Retinal pigment epithelial cell (primary cell): ENCODE measurements around the gene DNM2.

Experiments
- DNase-seq: peaks from one replicate; pipeline ENCODE4 v3.0.0-alpha.2; 2010; ENCODE audit warnings: low read depth
- H3K4me3 ChIP-seq: 2 replicates; pipeline ENCODE4 v1.5.1; 2011; ENCODE audit warnings: mild to moderate bottlenecking, low read length, control low read depth, moderate library complexity
- TF ChIP-seq, protein P1 (sequence below): conservative IDR thresholded peaks from 2 replicates; pipeline ENCODE4 v1.5.1; 2011; ENCODE audit warnings: low read depth, low read length, control low read depth, inconsistent platforms

The DNM2 gene

GRCh38 chr19:10858204-10858828 lies 140.4 kb downstream of the DNM2 start:
- TF ChIP-seq, protein P1, sequence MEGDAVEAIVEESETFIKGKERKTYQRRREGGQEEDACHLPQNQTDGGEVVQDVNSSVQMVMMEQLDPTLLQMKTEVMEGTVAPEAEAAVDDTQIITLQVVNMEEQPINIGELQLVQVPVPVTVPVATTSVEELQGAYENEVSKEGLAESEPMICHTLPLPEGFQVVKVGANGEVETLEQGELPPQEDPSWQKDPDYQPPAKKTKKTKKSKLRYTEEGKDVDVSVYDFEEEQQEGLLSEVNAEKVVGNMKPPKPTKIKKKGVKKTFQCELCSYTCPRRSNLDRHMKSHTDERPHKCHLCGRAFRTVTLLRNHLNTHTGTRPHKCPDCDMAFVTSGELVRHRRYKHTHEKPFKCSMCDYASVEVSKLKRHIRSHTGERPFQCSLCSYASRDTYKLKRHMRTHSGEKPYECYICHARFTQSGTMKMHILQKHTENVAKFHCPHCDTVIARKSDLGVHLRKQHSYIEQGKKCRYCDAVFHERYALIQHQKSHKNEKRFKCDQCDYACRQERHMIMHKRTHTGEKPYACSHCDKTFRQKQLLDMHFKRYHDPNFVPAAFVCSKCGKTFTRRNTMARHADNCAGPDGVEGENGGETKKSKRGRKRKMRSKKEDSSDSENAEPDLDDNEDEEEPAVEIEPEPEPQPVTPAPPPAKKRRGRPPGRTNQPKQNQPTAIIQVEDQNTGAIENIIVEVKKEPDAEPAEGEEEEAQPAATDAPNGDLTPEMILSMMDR: peak; percentile 90
- no peak overlapping the region for H3K4me3 ChIP-seq

DNA sequence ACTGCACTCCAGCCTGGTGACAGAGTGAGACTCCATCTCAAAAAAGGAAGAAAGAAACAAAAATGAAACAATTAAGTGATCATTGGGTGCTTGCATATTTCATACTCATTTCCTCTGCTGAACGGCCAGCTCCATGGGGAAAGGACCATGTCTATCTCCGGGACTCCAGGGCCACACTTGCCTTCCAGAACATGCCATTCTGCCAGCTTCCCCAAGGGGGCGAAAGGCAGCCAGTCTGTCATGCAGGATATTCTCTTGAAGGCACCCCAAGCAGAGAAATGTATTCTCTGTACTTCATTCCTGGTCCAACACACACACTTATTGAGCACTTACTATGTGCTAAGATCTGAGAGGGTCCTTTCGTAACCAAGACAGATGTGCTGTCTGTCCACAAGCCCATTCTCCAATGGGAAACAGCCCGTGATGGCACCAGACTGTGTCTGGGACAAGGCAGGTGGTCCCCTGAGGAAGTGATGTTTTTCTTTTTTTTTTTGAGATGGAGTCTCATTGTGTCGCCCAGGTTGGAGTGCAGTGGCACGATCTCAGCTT lies 143.3 kb downstream of the DNM2 start:
- TF ChIP-seq, protein P1: peak; percentile 60
- H3K4me3 ChIP-seq: no peak overlapping the region
- DNase-seq: no peak

More at GRCh38 chr19:10858204-10858828, 140.4 kb downstream of the DNM2 start:
- DNase-seq: no peak

DNA sequence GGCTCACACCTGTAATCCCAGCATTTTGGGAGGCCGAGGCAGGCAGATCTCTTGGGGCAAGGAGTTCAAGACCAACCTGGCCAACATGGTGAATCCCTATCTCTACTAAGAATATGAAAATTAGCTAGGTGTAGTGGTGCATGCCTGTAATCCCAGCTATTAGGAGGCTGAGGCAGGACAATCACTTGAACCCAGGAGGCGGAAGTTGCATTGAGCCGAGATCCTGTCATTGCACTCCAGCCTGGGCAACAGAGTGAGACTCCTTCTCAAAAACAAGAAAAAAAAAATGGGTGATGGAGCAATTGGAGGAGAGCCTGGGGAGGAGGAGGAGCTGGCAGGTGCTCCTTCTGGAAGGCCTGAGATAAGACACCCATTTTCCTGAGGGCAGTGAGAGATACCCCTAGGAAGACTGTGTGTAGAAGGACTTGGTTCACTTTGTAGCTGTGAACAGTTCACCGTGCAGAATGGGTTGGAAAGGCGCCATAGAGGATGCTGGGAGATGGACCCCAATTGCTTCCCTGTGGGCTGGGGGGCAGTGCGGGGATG lies 144.8 kb downstream of the DNM2 start:
- no peak overlapping the region for H3K4me3 ChIP-seq
- TF ChIP-seq, protein P1: no peak
- no peak for DNase-seq

GRCh38 chr19:10863107-10863717 lies 145.3 kb downstream of the DNM2 start:
- DNase-seq: peak; percentile 64
- TF ChIP-seq, protein P1: no peak
- no peak overlapping the region for H3K4me3 ChIP-seq

DNA sequence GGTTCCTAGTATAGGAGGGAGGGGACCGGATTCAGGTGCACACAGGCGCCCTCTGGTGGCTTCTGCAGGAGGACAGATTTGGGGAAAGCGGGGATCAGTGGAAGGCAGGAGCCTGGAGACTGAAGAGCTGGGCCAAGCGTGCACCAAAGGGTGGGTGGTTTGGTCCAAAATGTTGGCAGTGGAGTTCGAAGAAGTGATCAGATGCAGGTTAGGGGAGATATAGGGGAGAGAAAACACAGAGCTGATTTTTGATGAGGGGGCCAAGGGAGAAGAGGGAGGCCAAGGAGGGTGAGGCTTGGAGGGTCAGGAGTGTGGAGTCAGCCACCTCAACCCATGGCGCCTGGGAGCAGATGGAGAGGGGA lies 146.6 kb downstream of the DNM2 start:
- no peak overlapping the region for H3K4me3 ChIP-seq
- TF ChIP-seq, protein P1: peak; percentile 98
- DNase-seq: peak; percentile 18

DNA sequence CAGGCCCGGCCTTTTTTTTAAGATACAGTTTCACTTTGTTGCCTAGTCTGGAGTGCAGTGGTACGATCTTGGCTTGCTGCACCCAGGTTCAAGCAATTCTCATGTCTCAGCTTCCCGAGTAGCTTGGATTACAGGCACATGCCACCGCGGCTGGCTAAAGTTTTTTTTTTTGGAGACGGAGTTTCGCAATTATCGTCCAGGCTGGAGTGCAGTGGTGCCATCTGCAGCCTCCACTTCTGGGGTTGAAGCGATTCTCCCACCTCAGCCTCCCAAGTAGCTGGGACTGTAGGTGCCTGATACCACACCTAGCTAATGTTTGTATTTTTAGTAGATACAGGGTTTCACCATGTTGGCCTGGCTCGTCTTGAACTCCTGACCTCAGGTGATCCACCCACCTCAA lies 148.6 kb downstream of the DNM2 start:
- no peak for DNase-seq
- no peak overlapping the region for H3K4me3 ChIP-seq
- TF ChIP-seq, protein P1: no peak
